ENCODE data around the gene B3GALT6.
A peak's percentile ranks its signal among the peaks of the same experiment; 100 is the strongest.
"Not testable (repeated sequence)": the region's sequence is repeated elsewhere in the genome, so short reads cannot be mapped to it uniquely, and the experiment has no call there.

Gene B3GALT6

GRCh38 chr1:1245178-1245816 is 13.3 kb downstream of the B3GALT6 start:
- no peak for DNase-seq (ENCODE audit: low spot score)

GRCh38 chr1:1245817-1246576 is 14.0 kb downstream of the B3GALT6 start:
- no peak for DNase-seq (ENCODE audit: low spot score)

- no peak for DNase-seq (ENCODE audit: low spot score)
These were observed 14.7 kb downstream of the B3GALT6 start, which contains the start of gene C1QTNF12 for GRCh38 chr1:1246577-1247340. Gene C1QTNF12 (minus strand): TSS chr1:1246722. CDS start chr1:1246690, 32 bp downstream.

GRCh38 chr1:1247341-1247913 is 15.4 kb downstream of the B3GALT6 start:
- DNase-seq (ENCODE audit: low spot score), result no peak

GRCh38 chr1:1248009-1248913 is 16.2 kb downstream of the B3GALT6 start:
- DNase-seq (ENCODE audit: low spot score), result not testable (repeated sequence)

GRCh38 chr1:1250786-1251284 is 18.8 kb downstream of the B3GALT6 start:
- DNase-seq (ENCODE audit: low spot score), result peak; percentile 73

- DNase-seq (ENCODE audit: low spot score), result no peak
These were observed 21.3 kb downstream of the B3GALT6 start for GRCh38 chr1:1253314-1253713.

GRCh38 chr1:1253972-1254666 is 22.1 kb downstream of the B3GALT6 start:
- DNase-seq (ENCODE audit: low spot score), result no peak

GRCh38 chr1:1254667-1254998 is 22.6 kb downstream of the B3GALT6 start:
- DNase-seq (ENCODE audit: low spot score), result no peak

- no peak for DNase-seq (ENCODE audit: low spot score)
These were observed 23.0 kb downstream of the B3GALT6 start for GRCh38 chr1:1255078-1255477.

- DNase-seq (ENCODE audit: low spot score), result no peak
These were observed 23.6 kb downstream of the B3GALT6 start for GRCh38 chr1:1255611-1256010.

- no peak for DNase-seq (ENCODE audit: low spot score)
These were observed 25.2 kb downstream of the B3GALT6 start for GRCh38 chr1:1256956-1257871.

GRCh38 chr1:1259119-1259488 is 27.1 kb downstream of the B3GALT6 start:
- DNase-seq (ENCODE audit: low spot score), result no peak

- DNase-seq (ENCODE audit: low spot score), result no peak
These were observed 27.5 kb downstream of the B3GALT6 start for GRCh38 chr1:1259540-1259939.

- DNase-seq (ENCODE audit: low spot score), result no peak
These were observed 28.0 kb downstream of the B3GALT6 start for GRCh38 chr1:1259951-1260600.

GRCh38 chr1:1260843-1261560 is 29.0 kb downstream of the B3GALT6 start:
- DNase-seq (ENCODE audit: low spot score), result no peak

- no peak for DNase-seq (ENCODE audit: low spot score)
These were observed 30.0 kb downstream of the B3GALT6 start for GRCh38 chr1:1262071-1262470.

- no peak for DNase-seq (ENCODE audit: low spot score)
These were observed 30.7 kb downstream of the B3GALT6 start for GRCh38 chr1:1262758-1263157.

Data from activated CD4-positive, alpha-beta T cell treated with anti-CD3 and anti-CD28 coated beads, Interleukin-2, Interleukin-4, amounts not matched to agents 100 ng/mL and 50 ng/mL, durations not matched to agents 16 hours and 8 hours (primary cell).